MCF 10A (cell line): ENCODE results near the gene PALLD. TPM values are rescaled to one million over a fixed set of nuclear protein-coding genes. Genes with fewer than 3 reads are reported as not detected.

Source experiments
- BruUV-seq: library from RNA; stranded (reverse); fragments of 400-500 nt; replicated peaks from 2 replicates; lab custom pipeline; 2021; lab: Mats Ljungman, UMichigan
- CTCF ChIA-PET: fragments of 300-600 bp; sonication (Branson Sonifier 250); formaldehyde crosslinking; extraction: SDS; loops from one replicate; lab custom pipeline; 2021; ENCODE audit warnings: antibody characterized with exemption, inconsistent platforms; lab: Yijun Ruan, JAX
- POLR2A ChIA-PET: fragments of 300-600, 350-650 bp; sonication (Branson Sonifier 250); formaldehyde crosslinking; extraction: SDS; loops from one replicate; lab custom pipeline; 2020; ENCODE audit warnings: antibody characterized with exemption, inconsistent platforms; lab: Yijun Ruan, JAX
- DNase-seq: peaks from one replicate; pipeline ENCODE4 v3.0.0-alpha.2; 2018; ENCODE audit not compliant: unreplicated experiment
- H3K27ac Mint-ChIP-seq: one replicate; pipeline ENCODE4 v1.8.0; 2022; ENCODE audit warnings: mild to moderate bottlenecking, low read depth, mixed read lengths; ENCODE audit not compliant: unreplicated experiment
- H3K27me3 Mint-ChIP-seq: one replicate; pipeline ENCODE4 v1.8.0; 2022; ENCODE audit warnings: mixed read lengths; ENCODE audit not compliant: insufficient read depth, unreplicated experiment
- H3K36me3 Mint-ChIP-seq: one replicate; pipeline ENCODE4 v1.8.0; 2022; ENCODE audit warnings: mild to moderate bottlenecking, moderate library complexity, mixed read lengths; ENCODE audit not compliant: insufficient read depth, unreplicated experiment
- H3K4me1 Mint-ChIP-seq: one replicate; pipeline ENCODE4 v1.8.0; 2022; ENCODE audit warnings: mixed read lengths; ENCODE audit not compliant: insufficient read depth, unreplicated experiment
- H3K4me3 Mint-ChIP-seq: one replicate; pipeline ENCODE4 v1.8.0; 2022; ENCODE audit warnings: mild to moderate bottlenecking, moderate library complexity, mixed read lengths; ENCODE audit not compliant: unreplicated experiment
- H3K9me3 Mint-ChIP-seq: one replicate; pipeline ENCODE4 v1.8.0; 2022; ENCODE audit warnings: mixed read lengths; ENCODE audit not compliant: unreplicated experiment
- intact Hi-C: fragments of 100-400 bp; cut with micrococcal nuclease; formaldehyde crosslinking; loops from 2 replicates; pipeline ENCODE4 v1.14.1; 2022
- total RNA-seq: library from RNA; stranded (reverse); gene quantifications from 2 replicates; pipeline ENCODE4 v1.2.3, GENCODE V29; 2022
- TF ChIP-seq, protein P1 (sequence below): fragments of 200-600 bp; IDR thresholded peaks from one replicate; pipeline ENCODE4 v1.8.0; 2022; ENCODE audit warnings: antibody characterized with exemption, mild to moderate bottlenecking; ENCODE audit not compliant: unreplicated experiment

The PALLD gene
- total RNA-seq, 1 experiment from 2014 or later: 191 TPM

- Mint-ChIP-seq H3K4me1 (peaks cover 35% of the 10 kb centered on the region), H3K9me3 (no peaks in the 10 kb centered on the region), H3K27ac (peak overlapping the region; percentile 13), H3K27me3 (no peaks in the 10 kb centered on the region), H3K4me3 (no peak overlapping the region), H3K36me3 (peaks cover 2% of the 10 kb centered on the region)
- ChIA-PET POLR2A (interaction anchor here (0.7 to 1.1 kb wide), 3 partner anchors 9 to 218 kb away, joined by 3 to 4 read pairs (median 4); no protein-coding TSS in a partner anchor), CTCF (interaction anchor here (0.6 to 1.4 kb wide), 5 partner anchors 38 to 1027 kb away, joined by 3 to 4 read pairs (median 4); no protein-coding TSS in a partner anchor)
- no TSS peak for BruUV-seq
- TF ChIP-seq, protein P1, sequence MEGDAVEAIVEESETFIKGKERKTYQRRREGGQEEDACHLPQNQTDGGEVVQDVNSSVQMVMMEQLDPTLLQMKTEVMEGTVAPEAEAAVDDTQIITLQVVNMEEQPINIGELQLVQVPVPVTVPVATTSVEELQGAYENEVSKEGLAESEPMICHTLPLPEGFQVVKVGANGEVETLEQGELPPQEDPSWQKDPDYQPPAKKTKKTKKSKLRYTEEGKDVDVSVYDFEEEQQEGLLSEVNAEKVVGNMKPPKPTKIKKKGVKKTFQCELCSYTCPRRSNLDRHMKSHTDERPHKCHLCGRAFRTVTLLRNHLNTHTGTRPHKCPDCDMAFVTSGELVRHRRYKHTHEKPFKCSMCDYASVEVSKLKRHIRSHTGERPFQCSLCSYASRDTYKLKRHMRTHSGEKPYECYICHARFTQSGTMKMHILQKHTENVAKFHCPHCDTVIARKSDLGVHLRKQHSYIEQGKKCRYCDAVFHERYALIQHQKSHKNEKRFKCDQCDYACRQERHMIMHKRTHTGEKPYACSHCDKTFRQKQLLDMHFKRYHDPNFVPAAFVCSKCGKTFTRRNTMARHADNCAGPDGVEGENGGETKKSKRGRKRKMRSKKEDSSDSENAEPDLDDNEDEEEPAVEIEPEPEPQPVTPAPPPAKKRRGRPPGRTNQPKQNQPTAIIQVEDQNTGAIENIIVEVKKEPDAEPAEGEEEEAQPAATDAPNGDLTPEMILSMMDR: no peak
- intact Hi-C loops: no loop called here
- no peak for DNase-seq
These were observed 95.8 kb downstream of the PALLD start for GRCh38 chr4:168592676-168593075.

GRCh38 chr4:168593399-168593798 is 96.5 kb downstream of the PALLD start:
- BruUV-seq: no TSS peak
- TF ChIP-seq, protein P1: no peak
- H3K9me3 Mint-ChIP-seq: no peaks in the 10 kb centered on the region
- peak; percentile 72 for DNase-seq
- ChIA-PET POLR2A (interaction anchor here (0.7 to 1.0 kb wide), 3 partner anchors 8 to 376 kb away, joined by 3 to 4 read pairs (median 4); no protein-coding TSS in a partner anchor), CTCF (interaction anchor here (0.6 to 1.4 kb wide), 2 partner anchors 38 to 1026 kb away, joined by 4 read pairs; no protein-coding TSS in a partner anchor)
- H3K27ac Mint-ChIP-seq: peak overlapping the region; percentile 13
- intact Hi-C loops: no loop called here
- no peak overlapping the region for H3K4me3 Mint-ChIP-seq
- peaks cover 33% of the 10 kb centered on the region for H3K4me1 Mint-ChIP-seq
- H3K36me3 Mint-ChIP-seq: no peaks in the 10 kb centered on the region
- no peaks in the 10 kb centered on the region for H3K27me3 Mint-ChIP-seq

DNA sequence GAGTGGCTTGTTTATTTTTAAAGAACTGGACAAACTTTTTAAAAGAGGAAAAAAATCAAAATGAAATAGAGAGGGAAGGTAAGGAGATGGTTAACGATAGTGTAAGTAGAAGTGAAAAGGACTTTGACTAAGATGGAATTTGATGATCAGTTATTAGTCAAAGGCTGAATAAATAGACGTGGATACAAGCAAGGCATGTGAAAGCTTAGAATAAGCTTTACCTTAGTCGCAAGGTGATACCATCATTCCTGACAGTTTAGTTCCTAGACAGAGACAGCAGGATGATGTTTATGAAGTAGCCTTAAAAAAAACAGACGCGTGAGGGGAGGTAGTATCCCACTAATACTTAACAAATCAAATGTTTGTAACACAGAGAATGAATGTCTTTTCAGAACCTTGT is 97.3 kb downstream of the PALLD start:
- H3K27ac Mint-ChIP-seq: no peak overlapping the region
- TF ChIP-seq, protein P1: no peak
- POLR2A ChIA-PET: interaction anchor here (0.8 to 1.2 kb wide), 2 partner anchors 248 to 377 kb away, joined by 3 to 4 read pairs; no protein-coding TSS in a partner anchor
- no peaks in the 10 kb centered on the region for H3K9me3 Mint-ChIP-seq
- CTCF ChIA-PET: interaction anchor here (0.6 to 1.1 kb wide), 3 partner anchors 38 to 240 kb away, joined by 3 to 5 read pairs (median 3); no protein-coding TSS in a partner anchor
- no peaks in the 10 kb centered on the region for H3K27me3 Mint-ChIP-seq
- no peak overlapping the region for H3K4me3 Mint-ChIP-seq
- DNase-seq: no peak
- no peaks in the 10 kb centered on the region for H3K36me3 Mint-ChIP-seq
- peaks cover 28% of the 10 kb centered on the region for H3K4me1 Mint-ChIP-seq
- BruUV-seq: no TSS peak
- intact Hi-C loops: no loop called here

DNA sequence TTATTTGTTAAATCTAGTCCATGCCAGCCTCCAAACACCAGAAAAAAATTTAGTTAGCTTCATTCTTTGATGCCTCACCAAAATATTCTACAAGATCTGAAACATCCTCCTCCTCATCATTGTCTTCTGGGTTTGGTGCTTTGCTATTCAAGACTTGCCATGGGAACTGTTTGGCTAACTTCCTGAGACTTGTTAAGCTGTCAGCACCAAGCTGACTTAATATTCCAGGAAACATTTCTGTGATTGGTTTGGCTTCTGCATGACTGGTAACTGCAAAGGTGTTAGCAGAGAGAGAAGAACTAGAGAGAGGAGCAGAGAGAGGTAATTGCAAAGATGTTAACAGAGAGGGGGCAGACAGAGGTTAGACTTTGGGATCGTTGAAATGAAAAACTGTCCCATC is 101.3 kb downstream of the PALLD start:
- intact Hi-C loops: no loop called here
- Mint-ChIP-seq H3K27me3 (no peaks in the 10 kb centered on the region), H3K4me1 (peaks cover 35% of the 10 kb centered on the region), H3K9me3 (no peaks in the 10 kb centered on the region), H3K27ac (no peak overlapping the region), H3K36me3 (no peaks in the 10 kb centered on the region), H3K4me3 (no peak overlapping the region)
- BruUV-seq: no TSS peak
- no peak for DNase-seq
- POLR2A ChIA-PET: interaction anchor here (0.6 to 1.7 kb wide), 7 partner anchors 9 to 238 kb away, joined by 3 to 6 read pairs (median 3); no protein-coding TSS in a partner anchor
- TF ChIP-seq, protein P1: no peak
- CTCF ChIA-PET: interaction anchor here (0.6 to 1.2 kb wide), 5 partner anchors 13 to 213 kb away, joined by 3 to 7 read pairs (median 4); no protein-coding TSS in a partner anchor
